WTC11 (cell line): ENCODE measurements around the gene ZNF324B. TPM values are rescaled to one million over a fixed set of nuclear protein-coding genes. Genes with fewer than 3 reads are reported as not detected.

Experiments used
- ATAC-seq: fragments of 200-7000 bp; cut with Tn5 transposase; 2 replicates; pipeline ENCODE4 v1.10.0; 2021; ENCODE audit warnings: mild to moderate bottlenecking, moderate library complexity
- CTCF ChIA-PET: fragments of 300-600 bp; sonication (Branson Sonifier 250); formaldehyde crosslinking; loops from one replicate; lab custom pipeline; 2021; ENCODE audit warnings: antibody characterized with exemption; lab: Charles Lee
- POLR2A ChIA-PET: fragments of 350-600 bp; sonication (Branson Sonifier 250); formaldehyde crosslinking; loops from one replicate; lab custom pipeline; 2021; ENCODE audit warnings: antibody characterized with exemption; lab: Charles Lee
- DNase-seq: peaks from one replicate; pipeline ENCODE4 v3.0.0; 2021; ENCODE audit warnings: low spot score
- H3K27ac Mint-ChIP-seq: 2 replicates; pipeline ENCODE4 v1.8.0; 2021; ENCODE audit warnings: mixed read lengths
- H3K27me3 Mint-ChIP-seq: 2 replicates; pipeline ENCODE4 v1.8.0; 2021; ENCODE audit warnings: low read depth, mild to moderate bottlenecking, moderate library complexity, mixed read lengths
- H3K36me3 Mint-ChIP-seq: 2 replicates; pipeline ENCODE4 v1.8.0; 2021; ENCODE audit warnings: mixed read lengths
- H3K4me1 Mint-ChIP-seq: 2 replicates; pipeline ENCODE4 v1.8.0; 2022; ENCODE audit warnings: mixed read lengths
- H3K4me3 Mint-ChIP-seq: 2 replicates; pipeline ENCODE4 v1.8.0; 2021; ENCODE audit warnings: mild to moderate bottlenecking, moderate library complexity, mixed read lengths
- H3K9me3 Mint-ChIP-seq: 2 replicates; pipeline ENCODE4 v1.8.0; 2021; ENCODE audit warnings: mixed read lengths
- AR ChIP-seq: fragments of 250-450 bp; sonication (Bioruptor Pico); IDR thresholded peaks from 2 replicates; pipeline ENCODE4 v1.9.0; 2021; ENCODE audit warnings: mild to moderate bottlenecking
- ATF2 ChIP-seq: sonication (generic); formaldehyde crosslinking; IDR thresholded peaks from 2 replicates; pipeline ENCODE4 v1.8.1; 2022; ENCODE audit warnings: low read depth, missing genetic modification reagents, borderline replicate concordance
- E2F1 ChIP-seq: sonication (generic); formaldehyde crosslinking; IDR thresholded peaks from 2 replicates; pipeline ENCODE4 v1.8.0; 2022; ENCODE audit warnings: mild to moderate bottlenecking, missing genetic modification reagents
- ESRRA ChIP-seq: sonication (generic); formaldehyde crosslinking; IDR thresholded peaks from 2 replicates; pipeline ENCODE4 v1.8.1; 2022; ENCODE audit warnings: mild to moderate bottlenecking, missing genetic modification reagents, borderline replicate concordance
- ETV6 ChIP-seq: sonication (generic); formaldehyde crosslinking; IDR thresholded peaks from 2 replicates; pipeline ENCODE4 v1.8.1; 2022; ENCODE audit warnings: mild to moderate bottlenecking, missing genetic modification reagents
- FOXJ3 ChIP-seq: sonication (generic); formaldehyde crosslinking; IDR thresholded peaks from 2 replicates; pipeline ENCODE4 v1.9.0; 2021; ENCODE audit warnings: missing genetic modification reagents, mild to moderate bottlenecking, borderline replicate concordance
- FOXP1 ChIP-seq: sonication (generic); formaldehyde crosslinking; IDR thresholded peaks from 2 replicates; pipeline ENCODE4 v1.8.0; 2022; ENCODE audit warnings: missing genetic modification reagents, mild to moderate bottlenecking, moderate library complexity, borderline replicate concordance
- FOXP4 ChIP-seq: sonication (generic); formaldehyde crosslinking; IDR thresholded peaks from 2 replicates; pipeline ENCODE4 v1.8.0; 2022; ENCODE audit warnings: mild to moderate bottlenecking, missing genetic modification reagents
- GABPB1 ChIP-seq: sonication (generic); formaldehyde crosslinking; IDR thresholded peaks from 2 replicates; pipeline ENCODE4 v1.8.1; 2023; ENCODE audit warnings: mild to moderate bottlenecking, missing genetic modification reagents
- HMGXB4 ChIP-seq: sonication (generic); formaldehyde crosslinking; IDR thresholded peaks from 2 replicates; pipeline ENCODE4 v1.8.1; 2023; ENCODE audit warnings: mild to moderate bottlenecking, moderate library complexity, missing genetic modification reagents
- IRF1 ChIP-seq: sonication (generic); formaldehyde crosslinking; IDR thresholded peaks from 2 replicates; pipeline ENCODE4 v1.8.0; 2023; ENCODE audit warnings: missing genetic modification reagents
- IRF2 ChIP-seq: sonication (generic); formaldehyde crosslinking; IDR thresholded peaks from 2 replicates; pipeline ENCODE4 v1.8.0; 2022; ENCODE audit warnings: low read depth, missing genetic modification reagents, borderline replicate concordance
- MLX ChIP-seq: sonication (generic); formaldehyde crosslinking; IDR thresholded peaks from 2 replicates; pipeline ENCODE4 v1.8.1; 2023; ENCODE audit warnings: mild to moderate bottlenecking, missing genetic modification reagents, moderate library complexity
- MXD4 ChIP-seq: fragments of 250-450 bp; sonication (Bioruptor Pico); IDR thresholded peaks from 2 replicates; pipeline ENCODE4 v1.8.0; 2021; ENCODE audit warnings: mild to moderate bottlenecking, moderate library complexity, borderline replicate concordance
- SMAD4 ChIP-seq: sonication (generic); formaldehyde crosslinking; IDR thresholded peaks from 2 replicates; pipeline ENCODE4 v1.8.0; 2022; ENCODE audit warnings: mild to moderate bottlenecking, missing genetic modification reagents
- TP53 ChIP-seq: sonication (generic); formaldehyde crosslinking; IDR thresholded peaks from 2 replicates; pipeline ENCODE4 v1.8.1; 2023; ENCODE audit warnings: mild to moderate bottlenecking, missing genetic modification reagents
- USF2 ChIP-seq: sonication (generic); formaldehyde crosslinking; IDR thresholded peaks from 2 replicates; pipeline ENCODE4 v1.8.1; 2023; ENCODE audit warnings: mild to moderate bottlenecking, missing genetic modification reagents, moderate library complexity
- ZNF219 ChIP-seq: sonication (generic); formaldehyde crosslinking; IDR thresholded peaks from 2 replicates; pipeline ENCODE4 v1.8.0; 2023; ENCODE audit warnings: missing genetic modification reagents, mild to moderate bottlenecking, borderline replicate concordance
- ZNF281 ChIP-seq: sonication (generic); formaldehyde crosslinking; IDR thresholded peaks from 2 replicates; pipeline ENCODE4 v1.8.0; 2023; ENCODE audit warnings: mild to moderate bottlenecking, missing genetic modification reagents
- ZNF396 ChIP-seq: fragments of 250-450 bp; sonication (Bioruptor Pico); IDR thresholded peaks from 2 replicates; pipeline ENCODE4 v1.8.0; 2021; ENCODE audit warnings: mild to moderate bottlenecking, moderate library complexity, borderline replicate concordance
- ZNF423 ChIP-seq: fragments of 250-450 bp; sonication (Bioruptor Pico); IDR thresholded peaks from 2 replicates; pipeline ENCODE4 v2.1.2; 2022; ENCODE audit warnings: mild to moderate bottlenecking, moderate library complexity
- ZNF671 ChIP-seq: fragments of 250-450 bp; sonication (Bioruptor Pico); IDR thresholded peaks from 2 replicates; pipeline ENCODE4 v1.8.0; 2021; ENCODE audit warnings: mild to moderate bottlenecking
- total RNA-seq: library from RNA; stranded (reverse); gene quantifications from 3 replicates; pipeline ENCODE4 v1.2.3, GENCODE V29; 2021

Gene ZNF324B
- total RNA-seq, 1 experiment from 2014 or later: 4.0 TPM

- H3K36me3 Mint-ChIP-seq: no peaks in the 10 kb centered on the region
- peaks cover 28% of the 10 kb centered on the region for H3K27me3 Mint-ChIP-seq
- peaks cover 7% of the 10 kb centered on the region for H3K4me1 Mint-ChIP-seq
- TF ChIP-seq MLX (no peak), GABPB1 (CRISPR knock-in tag) (no peak), USF2 (CRISPR knock-in tag) (no peak), ETV6 (CRISPR knock-in tag) (no peak), IRF1 (CRISPR knock-in tag) (no peak), TP53 (CRISPR knock-in tag) (no peak), ZNF396 (CRISPR knock-in tag) (no peak), ZNF423 (CRISPR knock-in tag) (no peak), HMGXB4 (CRISPR knock-in tag) (no peak), SMAD4 (no peak), AR (CRISPR knock-in tag) (no peak), IRF2 (CRISPR knock-in tag) (no peak), FOXJ3 (no peak), FOXP4 (no peak)
- CTCF ChIA-PET: no interaction called here
- no peaks in the 10 kb centered on the region for H3K9me3 Mint-ChIP-seq
- POLR2A ChIA-PET: no interaction called here
- no peak for ATAC-seq
- no peak for DNase-seq
- H3K4me3 Mint-ChIP-seq: no peak overlapping the region
- H3K27ac Mint-ChIP-seq: no peak overlapping the region
Observed at GRCh38 chr19:58455306-58455705, 3.9 kb downstream of the ZNF324B start.

- Mint-ChIP-seq H3K9me3 (no peaks in the 10 kb centered on the region), H3K36me3 (no peaks in the 10 kb centered on the region), H3K27ac (no peak overlapping the region), H3K4me3 (no peak overlapping the region), H3K4me1 (peaks cover 7% of the 10 kb centered on the region), H3K27me3 (peaks cover 22% of the 10 kb centered on the region)
- CTCF ChIA-PET: no interaction called here
- no peak for DNase-seq
- POLR2A ChIA-PET: no interaction called here
- no peak for ATAC-seq
- TF ChIP-seq E2F1 (CRISPR knock-in tag) (no peak), ZNF671 (CRISPR knock-in tag) (no peak), ZNF281 (CRISPR knock-in tag) (no peak), ZNF219 (CRISPR knock-in tag) (no peak), ATF2 (CRISPR knock-in tag) (no peak), ESRRA (CRISPR knock-in tag) (no peak), TP53 (CRISPR knock-in tag) (no peak), MXD4 (CRISPR knock-in tag) (no peak), FOXP1 (CRISPR knock-in tag) (no peak)
Observed at GRCh38 chr19:58456111-58456510, 4.7 kb downstream of the ZNF324B start.
